HG02610 (cell line): Measurements from ENCODE around the gene FOXJ1.
A peak's percentile ranks its signal among the peaks of the same experiment; 100 is the strongest.
"Not testable (repeated sequence)": the region's sequence is repeated elsewhere in the genome, so short reads cannot be mapped to it uniquely, and the experiment has no call there.

Source experiments
- ATAC-seq: cut with Tn5 transposase; IDR thresholded peaks from one replicate; pipeline ENCODE4 v1.9.1; 2021; ENCODE audit warnings: mild to moderate bottlenecking, moderate library complexity; ENCODE audit not compliant: unreplicated experiment

The FOXJ1 gene

GRCh38 chr17:76141212-76142038, at the start of gene FOXJ1:
FOXJ1 (minus strand) TSS chr17:76141245; CDS start chr17:76140395, 850 bp downstream.
- peak; percentile 75 for ATAC-seq

DNA sequence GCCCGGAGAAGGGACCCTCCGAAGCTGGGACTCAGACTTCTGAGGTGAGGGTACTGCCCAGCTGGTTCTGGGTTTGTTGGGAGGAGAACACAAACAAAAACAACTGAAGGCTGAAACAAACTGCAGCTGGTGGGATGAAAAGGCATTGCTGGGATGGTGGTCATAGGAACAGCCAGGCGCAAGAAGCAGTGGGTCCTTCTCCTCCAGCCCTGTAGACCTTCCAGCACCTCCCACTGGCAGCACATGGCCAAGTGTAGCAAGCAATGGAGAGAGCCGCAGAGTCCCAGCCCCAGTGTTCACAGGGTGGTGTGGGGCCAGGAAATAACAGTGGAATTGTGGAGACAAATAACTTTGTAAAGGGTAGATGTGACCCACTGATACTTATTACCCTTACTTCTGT, 48.7 kb upstream of the FOXJ1 start:
- no peak for ATAC-seq

DNA sequence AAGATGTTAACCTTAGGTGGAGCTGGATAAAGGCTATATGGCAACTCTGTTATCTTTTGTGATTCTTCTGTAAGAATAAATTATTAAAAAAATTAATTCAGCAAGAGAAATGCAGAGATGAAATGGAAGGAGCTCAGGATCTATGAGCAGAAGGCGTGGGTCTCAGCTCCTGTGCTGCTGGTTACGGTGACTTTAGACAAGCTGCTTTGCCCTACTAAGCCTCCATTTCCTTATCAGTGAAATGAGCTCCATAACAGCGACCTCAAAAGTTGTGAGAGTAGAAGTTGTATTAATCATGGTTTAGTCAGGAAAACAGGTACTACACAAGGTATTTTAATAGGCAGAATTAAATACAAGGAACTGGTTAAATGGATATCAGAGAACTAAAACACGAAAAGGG, 48.2 kb upstream of the FOXJ1 start:
- ATAC-seq = no peak

GRCh38 chr17:76188213-76189016, 47.4 kb upstream of the FOXJ1 start:
- no peak for ATAC-seq

GRCh38 chr17:76186774-76187173, 45.7 kb upstream of the FOXJ1 start:
- not testable (repeated sequence) for ATAC-seq

DNA sequence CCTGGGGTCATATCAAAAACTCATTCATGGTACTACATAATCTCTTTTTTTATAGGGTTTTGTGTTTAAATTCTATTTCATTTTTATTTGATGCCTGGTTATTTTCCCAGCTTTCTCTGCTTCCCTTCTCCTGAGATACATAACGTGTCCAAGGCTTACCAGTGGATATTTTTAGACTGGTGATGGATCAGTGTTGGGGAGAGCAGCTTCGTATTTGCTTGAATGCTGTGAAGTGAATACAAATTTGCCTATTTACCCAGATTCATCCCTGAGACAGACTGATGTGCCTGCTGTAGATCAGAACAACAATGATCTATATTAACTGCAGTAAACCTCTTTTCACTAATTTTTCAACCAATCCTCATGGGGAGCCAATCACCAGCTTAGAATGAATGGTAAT, 43.2 kb upstream of the FOXJ1 start:
- no peak for ATAC-seq

DNA sequence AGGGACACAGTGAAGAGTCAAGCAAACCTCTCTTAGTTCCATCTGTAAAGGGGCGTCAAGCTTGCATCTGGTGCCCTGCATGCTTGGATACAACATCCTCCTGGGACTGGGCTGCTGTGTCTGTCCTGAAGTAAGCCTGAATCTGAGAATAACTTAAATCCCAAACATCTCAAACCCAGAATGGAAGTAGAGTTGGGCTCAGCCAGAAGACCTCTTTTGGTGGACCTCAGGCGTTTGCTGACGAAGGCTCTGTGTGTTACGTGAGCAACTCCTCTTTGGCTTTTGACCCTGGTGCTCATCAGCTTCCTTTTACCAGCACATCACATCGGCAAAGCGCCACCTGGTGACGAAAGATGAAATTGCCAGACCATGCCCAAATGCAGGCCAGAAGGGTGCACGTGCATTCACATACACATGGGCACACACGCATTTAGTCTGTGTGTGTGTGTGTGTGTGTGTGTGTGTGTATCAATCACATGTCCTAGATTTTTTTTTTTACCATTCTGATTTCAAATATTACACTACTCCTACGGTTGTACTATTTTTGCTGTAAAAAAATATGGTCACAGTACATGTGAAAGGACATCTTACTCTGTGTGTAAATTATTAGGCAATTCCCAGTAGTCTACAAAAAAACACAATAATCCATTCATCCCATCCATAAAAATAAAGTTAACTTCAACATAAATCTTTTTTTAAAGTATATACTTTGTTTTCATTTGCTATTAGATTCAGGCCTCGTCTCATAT, 41.1 kb upstream of the FOXJ1 start:
- ATAC-seq = peak; percentile 62

DNA sequence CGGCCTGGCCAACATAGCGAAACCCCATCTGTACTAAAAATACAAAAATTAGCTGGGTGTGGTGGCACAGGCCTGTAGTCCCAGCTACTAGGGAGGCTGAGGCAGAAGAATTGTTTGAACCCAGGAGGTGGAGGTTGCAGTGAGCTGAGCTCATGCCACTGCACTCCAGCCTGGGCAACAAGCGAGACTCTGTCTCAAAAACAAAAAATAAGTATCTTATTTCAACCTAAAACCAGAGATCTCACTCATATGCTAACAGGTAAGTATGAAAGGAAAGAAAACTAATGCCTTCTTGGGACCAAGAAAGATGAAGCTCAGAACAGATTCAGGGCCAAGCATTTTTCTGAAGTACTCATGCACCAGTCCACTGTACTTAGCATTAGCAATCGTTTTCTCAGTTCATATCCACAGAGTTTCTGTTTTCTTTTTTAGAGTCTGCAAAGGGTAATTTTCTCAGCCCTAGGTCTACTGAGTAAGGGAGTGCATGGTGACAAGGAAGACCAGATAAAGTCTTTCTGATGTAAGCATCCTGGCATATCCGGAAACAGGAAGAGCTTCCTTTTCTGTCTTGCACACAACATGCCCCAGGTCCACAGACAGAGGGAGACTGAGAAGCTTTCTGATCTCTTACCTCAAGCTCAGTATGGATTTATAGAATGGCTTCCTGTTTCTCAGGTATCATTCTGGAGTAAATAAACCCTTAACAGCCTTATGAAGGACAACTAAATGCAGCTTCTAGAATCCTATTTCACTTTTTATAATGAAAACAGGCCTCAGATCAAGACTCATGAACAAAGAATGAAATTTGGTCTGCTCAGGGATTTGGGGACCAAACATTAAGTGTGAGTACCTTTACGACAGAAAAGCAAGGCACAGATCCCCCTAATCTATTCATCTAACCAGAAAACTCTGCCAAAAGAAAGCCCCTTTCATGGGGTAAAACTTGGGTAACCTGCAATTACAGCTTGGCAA, 38.7 kb upstream of the FOXJ1 start:
- no peak for ATAC-seq

- ATAC-seq = no peak
These were observed 37.1 kb upstream of the FOXJ1 start for GRCh38 chr17:76178124-76178523.

GRCh38 chr17:76176701-76177574, 35.9 kb upstream of the FOXJ1 start:
- ATAC-seq = no peak

GRCh38 chr17:76174037-76174436, 33.0 kb upstream of the FOXJ1 start:
- no peak for ATAC-seq

GRCh38 chr17:76173474-76173873, 32.4 kb upstream of the FOXJ1 start:
- ATAC-seq = no peak

DNA sequence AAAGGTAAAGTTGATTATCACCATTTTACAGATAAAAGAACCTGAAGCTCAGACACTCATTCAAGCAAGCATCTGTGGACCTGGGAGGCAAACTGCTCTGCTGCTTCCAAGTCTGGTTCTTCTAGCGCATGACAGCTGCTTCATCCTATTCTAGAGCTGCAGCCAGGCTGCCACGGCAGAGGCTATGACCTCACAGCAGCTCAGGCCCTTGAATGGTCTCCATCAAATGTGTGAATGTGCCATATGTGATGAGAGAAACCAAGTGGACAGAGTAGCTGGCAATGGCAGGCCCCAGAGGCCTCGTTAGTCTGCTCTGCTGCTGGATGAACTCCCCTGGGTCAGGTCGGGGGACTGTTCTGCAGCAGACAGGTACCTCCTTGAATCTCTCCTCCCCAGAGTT, 30.7 kb upstream of the FOXJ1 start:
- no peak for ATAC-seq

- ATAC-seq = no peak
These were observed 29.1 kb upstream of the FOXJ1 start for GRCh38 chr17:76170114-76170513.

DNA sequence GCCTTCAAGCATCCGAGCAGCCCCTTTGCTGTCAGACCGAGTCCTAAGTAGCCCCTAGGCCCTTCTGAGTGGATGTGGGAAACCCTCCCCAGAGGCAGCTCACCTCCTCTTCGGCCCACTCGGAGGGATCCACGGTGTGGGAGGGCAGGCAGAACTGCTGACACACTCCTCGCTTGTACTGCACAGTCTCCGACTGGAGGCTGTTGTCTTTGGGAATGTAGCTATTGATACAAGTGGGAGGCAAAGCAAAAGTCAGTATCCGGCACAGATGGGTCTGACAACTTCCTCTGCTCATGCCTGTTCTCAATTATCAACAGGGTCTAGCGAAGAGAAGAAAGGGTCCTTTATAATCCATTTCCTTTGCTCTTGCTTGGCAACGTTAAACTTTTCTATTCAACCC, 25.9 kb upstream of the FOXJ1 start:
- no peak for ATAC-seq

DNA sequence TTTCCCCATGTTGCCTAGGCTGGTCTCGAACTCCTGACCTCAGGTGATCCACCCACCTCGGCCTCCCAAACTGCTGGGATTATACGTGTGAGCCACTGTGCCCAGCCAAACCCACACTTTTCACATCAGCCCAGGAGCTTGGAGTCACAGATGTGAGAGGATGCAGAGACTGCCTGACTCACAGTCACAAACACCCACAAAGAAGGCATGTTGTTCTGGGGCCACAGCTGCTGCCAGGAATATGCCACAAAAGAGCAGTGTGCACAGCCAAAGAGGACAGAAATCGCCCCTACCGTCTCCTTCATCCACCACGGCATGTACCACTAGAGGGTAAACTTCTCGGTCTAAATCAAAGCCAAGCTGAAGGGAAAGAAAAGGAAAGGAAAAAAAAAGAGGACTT, 25.1 kb upstream of the FOXJ1 start:
- ATAC-seq = no peak

- no peak for ATAC-seq
These were observed 23.3 kb upstream of the FOXJ1 start for GRCh38 chr17:76164331-76164730.

DNA sequence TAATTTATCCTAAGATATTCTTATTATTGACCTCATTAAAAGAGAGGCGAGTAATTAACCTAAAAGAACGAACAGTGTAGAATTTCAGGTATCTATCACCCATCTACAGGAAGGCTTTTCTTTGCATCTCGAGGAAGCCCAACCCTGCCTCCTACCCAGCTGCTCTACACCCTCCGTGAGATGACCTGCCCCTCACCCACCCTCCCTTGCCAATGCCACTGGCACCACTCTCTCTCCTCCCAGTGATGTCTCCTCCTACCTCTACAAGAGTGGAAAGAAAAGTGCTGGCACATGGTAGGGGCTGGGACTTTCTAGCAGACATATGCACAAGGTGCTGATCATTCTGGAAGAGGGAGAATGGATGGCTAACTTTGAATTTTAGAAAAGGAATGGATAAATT, 22.9 kb upstream of the FOXJ1 start:
- no peak for ATAC-seq

GRCh38 chr17:76161619-76162266, 20.7 kb upstream of the FOXJ1 start:
- ATAC-seq = no peak
